Fibroblast of skin of left quadriceps (primary cell): ENCODE data around the gene FCN1.

Source experiments
- DNase-seq, 2 experiments: peaks; one replicate each; pipeline ENCODE4 v3.0.0-alpha.2; 2013; ENCODE audit warnings: low read depth in 2 of 2

FCN1 gene

GRCh38 chr9:134937164-134937555 lies 19.4 kb upstream of the FCN1 start:
- no peak for DNase-seq

GRCh38 chr9:134936346-134937163 lies 18.8 kb upstream of the FCN1 start:
- DNase-seq, result no peak

- DNase-seq, result no peak
Observed at GRCh38 chr9:134935701-134936345, 18.1 kb upstream of the FCN1 start.

- no peak for DNase-seq
Observed at GRCh38 chr9:134935056-134935640, 17.4 kb upstream of the FCN1 start.

- no peak for DNase-seq
Observed at GRCh38 chr9:134933076-134933659, 15.5 kb upstream of the FCN1 start.

- DNase-seq, result no peak
Observed at GRCh38 chr9:134932606-134933005, 14.9 kb upstream of the FCN1 start.

GRCh38 chr9:134932171-134932570 lies 14.5 kb upstream of the FCN1 start:
- no peak for DNase-seq

- DNase-seq, result no peak
Observed at GRCh38 chr9:134930398-134930797, 12.7 kb upstream of the FCN1 start.

- DNase-seq, result no peak
Observed at GRCh38 chr9:134929193-134930158, 11.8 kb upstream of the FCN1 start.

- no peak for DNase-seq
Observed at GRCh38 chr9:134928436-134929192, 10.9 kb upstream of the FCN1 start.

GRCh38 chr9:134925011-134925511 lies 7.3 kb upstream of the FCN1 start:
- no peak for DNase-seq

- DNase-seq, result no peak
Observed at GRCh38 chr9:134923466-134923865, 5.8 kb upstream of the FCN1 start.

- no peak for DNase-seq
Observed at GRCh38 chr9:134922932-134923240, 5.2 kb upstream of the FCN1 start.

- no peak for DNase-seq
Observed at GRCh38 chr9:134922066-134922931, 4.6 kb upstream of the FCN1 start.

GRCh38 chr9:134919303-134919702 lies 1.6 kb upstream of the FCN1 start:
- no peak for DNase-seq

- no peak for DNase-seq
Observed at GRCh38 chr9:134918646-134919045, 934 bp upstream of the FCN1 start.

GRCh38 chr9:134916161-134916665 lies 1.5 kb downstream of the FCN1 start:
- no peak for DNase-seq

GRCh38 chr9:134915046-134915985 lies 2.4 kb downstream of the FCN1 start:
- no peak for DNase-seq

- DNase-seq, result no peak
Observed at GRCh38 chr9:134914501-134914834, 3.2 kb downstream of the FCN1 start.
